ENCODE results near the gene LHFPL5. TPM values are rescaled to one million over a fixed set of nuclear protein-coding genes. Genes with fewer than 3 reads are reported as not detected.

Gene LHFPL5
- total RNA-seq, 2 experiments from 2014 or later, result not detected

DNA sequence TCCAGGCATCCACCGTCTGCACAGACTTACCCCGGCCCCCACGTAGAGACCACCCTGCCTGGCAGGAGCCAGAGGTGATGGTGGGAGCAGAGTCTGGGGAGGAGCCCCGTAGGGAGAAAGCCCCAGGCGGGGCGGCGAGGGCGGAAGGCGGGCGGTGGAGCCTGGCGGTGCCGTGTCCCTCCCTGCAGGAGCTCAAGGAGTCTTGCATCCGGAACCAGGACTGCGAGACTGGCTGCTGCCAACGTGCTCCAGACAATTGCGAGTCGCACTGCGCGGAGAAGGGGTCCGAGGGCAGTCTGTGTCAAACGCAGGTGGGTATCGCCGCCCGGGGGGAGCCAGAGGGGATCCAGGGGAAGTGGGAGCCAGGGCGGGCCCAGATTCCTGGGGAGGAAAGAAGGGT, 18.3 kb upstream of the LHFPL5 start:
- ChIA-PET POLR2A (no interaction called here), CTCF (ENCODE audit: unreplicated experiment) (no interaction called here)
- intact Hi-C loops (cut with micrococcal nuclease; ENCODE audit: unreplicated experiment), result no loop called here
- no peaks in the 10 kb centered on the region for H3K79me2 ChIP-seq (ENCODE audit: insufficient read depth, low read depth, low read length)
- H2AFZ ChIP-seq (ENCODE audit: low read length), result no peak overlapping the region
- TF ChIP-seq, protein P1, sequence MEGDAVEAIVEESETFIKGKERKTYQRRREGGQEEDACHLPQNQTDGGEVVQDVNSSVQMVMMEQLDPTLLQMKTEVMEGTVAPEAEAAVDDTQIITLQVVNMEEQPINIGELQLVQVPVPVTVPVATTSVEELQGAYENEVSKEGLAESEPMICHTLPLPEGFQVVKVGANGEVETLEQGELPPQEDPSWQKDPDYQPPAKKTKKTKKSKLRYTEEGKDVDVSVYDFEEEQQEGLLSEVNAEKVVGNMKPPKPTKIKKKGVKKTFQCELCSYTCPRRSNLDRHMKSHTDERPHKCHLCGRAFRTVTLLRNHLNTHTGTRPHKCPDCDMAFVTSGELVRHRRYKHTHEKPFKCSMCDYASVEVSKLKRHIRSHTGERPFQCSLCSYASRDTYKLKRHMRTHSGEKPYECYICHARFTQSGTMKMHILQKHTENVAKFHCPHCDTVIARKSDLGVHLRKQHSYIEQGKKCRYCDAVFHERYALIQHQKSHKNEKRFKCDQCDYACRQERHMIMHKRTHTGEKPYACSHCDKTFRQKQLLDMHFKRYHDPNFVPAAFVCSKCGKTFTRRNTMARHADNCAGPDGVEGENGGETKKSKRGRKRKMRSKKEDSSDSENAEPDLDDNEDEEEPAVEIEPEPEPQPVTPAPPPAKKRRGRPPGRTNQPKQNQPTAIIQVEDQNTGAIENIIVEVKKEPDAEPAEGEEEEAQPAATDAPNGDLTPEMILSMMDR (conservative IDR thresholded peaks at IDR 0.05; ENCODE audit: low read length), result no peak
- no peak for TF ChIP-seq EZH2phosphoT487 (IDR thresholded peaks at IDR 0.05; ENCODE audit: borderline replicate concordance, low read depth, low read length)
- H3K27ac ChIP-seq (ENCODE audit: low read depth, low read length, poor library complexity, severe bottlenecking), result no peak overlapping the region
- DNase-seq (ENCODE audit: low spot score), result no peak
- H3K9me3 ChIP-seq (ENCODE audit: low read length), result no peaks in the 10 kb centered on the region
- no peaks in the 10 kb centered on the region for H3K36me3 ChIP-seq (ENCODE audit: insufficient read depth, low read length)
- H3K4me1 ChIP-seq (ENCODE audit: insufficient read depth, low read length, poor library complexity, severe bottlenecking), result no peaks in the 10 kb centered on the region
- H4K20me1 ChIP-seq (ENCODE audit: insufficient read depth, low read length), result no peaks in the 10 kb centered on the region
- H3K9me2 ChIP-seq (ENCODE audit: insufficient read depth, low read length), result no peaks in the 10 kb centered on the region
- BruUV-seq (replicated peaks), result no TSS peak
- no peak overlapping the region for H3K4me3 ChIP-seq (ENCODE audit: low read depth, low read length, poor library complexity, severe bottlenecking)
- no peak overlapping the region for H3K4me2 ChIP-seq (ENCODE audit: low read length)

DNA sequence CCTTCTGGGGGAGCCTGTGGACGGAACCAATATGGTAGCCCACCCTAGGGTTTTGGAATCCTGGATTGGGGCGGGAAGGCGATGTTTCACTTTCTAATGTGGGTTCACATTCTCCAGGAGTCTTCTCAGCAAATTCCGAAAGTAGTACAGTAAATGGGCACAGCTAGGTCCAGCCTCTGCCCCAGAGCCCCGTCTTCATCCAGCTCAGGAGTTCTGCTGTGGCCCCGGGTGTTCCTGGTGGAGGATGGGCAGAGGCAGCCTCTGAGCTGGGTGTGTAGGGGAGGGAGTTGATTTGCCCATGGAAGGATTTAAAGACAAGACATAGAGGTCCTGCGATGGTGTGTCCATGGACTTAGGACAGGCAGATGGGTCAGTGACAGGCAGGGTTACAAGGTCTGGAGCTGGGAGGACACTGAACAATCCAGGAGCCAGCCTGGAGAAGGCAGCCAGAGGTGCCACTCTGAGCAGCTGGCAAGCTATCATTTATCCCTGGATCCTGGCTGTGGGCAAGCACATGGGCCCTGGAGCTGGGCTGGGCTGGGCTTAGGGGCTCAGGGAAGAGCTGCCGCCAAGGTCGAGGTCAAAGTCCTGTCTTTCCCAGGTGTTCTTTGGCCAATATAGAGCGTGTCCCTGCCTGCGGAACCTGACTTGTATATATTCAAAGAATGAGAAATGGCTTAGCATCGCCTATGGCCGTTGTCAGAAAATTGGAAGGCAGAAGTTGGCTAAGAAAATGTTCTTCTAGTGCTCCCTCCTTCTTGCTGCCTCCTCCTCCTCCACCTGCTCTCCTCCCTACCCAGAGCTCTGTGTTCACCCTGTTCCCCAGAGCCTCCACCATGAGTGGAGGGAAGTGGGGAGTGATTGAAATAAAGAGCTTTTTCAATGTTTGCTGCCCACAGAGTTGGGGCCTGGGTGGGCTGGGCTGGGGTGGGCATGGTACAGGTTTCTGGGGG, 17.6 kb upstream of the LHFPL5 start:
- Histone ChIP-seq H3K79me2 (ENCODE audit: insufficient read depth, low read depth, low read length) (no peaks in the 10 kb centered on the region), H3K4me2 (ENCODE audit: low read length) (no peak overlapping the region), H3K9me2 (ENCODE audit: insufficient read depth, low read length) (no peaks in the 10 kb centered on the region), H3K9me3 (ENCODE audit: low read length) (no peaks in the 10 kb centered on the region), H4K20me1 (ENCODE audit: insufficient read depth, low read length) (no peaks in the 10 kb centered on the region), H3K4me3 (ENCODE audit: low read depth, low read length, poor library complexity, severe bottlenecking) (no peak overlapping the region), H3K27ac (ENCODE audit: low read depth, low read length, poor library complexity, severe bottlenecking) (no peak overlapping the region), H2AFZ (ENCODE audit: low read length) (no peak overlapping the region), H3K4me1 (ENCODE audit: insufficient read depth, low read length, poor library complexity, severe bottlenecking) (no peaks in the 10 kb centered on the region), H3K36me3 (ENCODE audit: insufficient read depth, low read length) (no peaks in the 10 kb centered on the region)
- no TSS peak for BruUV-seq (replicated peaks)
- ChIA-PET CTCF (ENCODE audit: unreplicated experiment) (no interaction called here), POLR2A (interaction anchor here (0.5 kb wide), 1 partner anchor 653 kb away, joined by 4 read pairs; no protein-coding TSS in a partner anchor)
- TF ChIP-seq, protein P1 (conservative IDR thresholded peaks at IDR 0.05; ENCODE audit: low read length), result no peak
- no peak for TF ChIP-seq EZH2phosphoT487 (IDR thresholded peaks at IDR 0.05; ENCODE audit: borderline replicate concordance, low read depth, low read length)
- intact Hi-C loops (cut with micrococcal nuclease; ENCODE audit: unreplicated experiment), result no loop called here
- no peak for DNase-seq (ENCODE audit: low spot score)

DNA sequence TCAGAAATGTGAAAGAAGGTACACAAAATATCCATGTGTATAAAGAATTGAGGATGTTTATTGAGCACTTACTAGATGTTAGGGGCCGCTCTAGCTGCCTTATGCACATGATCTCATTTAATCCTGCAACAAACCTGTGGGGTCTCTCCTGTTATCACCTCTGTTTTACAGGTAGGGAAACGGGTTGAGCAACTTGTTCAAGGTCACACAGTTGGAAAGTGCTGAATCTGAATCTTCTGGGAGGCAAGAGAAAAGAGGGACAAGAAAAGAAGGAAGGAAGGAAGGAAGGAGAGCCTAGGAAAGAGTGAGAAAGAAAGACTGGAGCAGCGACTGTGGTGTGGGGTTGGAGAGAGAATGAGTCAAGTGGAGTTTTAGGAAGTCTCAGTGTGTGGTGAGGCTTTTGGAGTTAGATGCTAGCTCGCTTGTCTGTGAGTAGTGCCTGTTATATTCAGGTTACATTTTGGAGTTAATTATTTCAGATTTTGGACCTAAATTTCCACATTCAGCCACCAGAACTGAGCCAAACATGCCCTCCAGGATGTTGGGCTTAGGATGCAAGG, 16.6 kb upstream of the LHFPL5 start:
- Histone ChIP-seq H3K36me3 (ENCODE audit: insufficient read depth, low read length) (no peaks in the 10 kb centered on the region), H3K79me2 (ENCODE audit: insufficient read depth, low read depth, low read length) (no peaks in the 10 kb centered on the region), H3K9me2 (ENCODE audit: insufficient read depth, low read length) (no peaks in the 10 kb centered on the region), H3K4me1 (ENCODE audit: insufficient read depth, low read length, poor library complexity, severe bottlenecking) (no peaks in the 10 kb centered on the region), H3K4me2 (ENCODE audit: low read length) (no peak overlapping the region), H3K27ac (ENCODE audit: low read depth, low read length, poor library complexity, severe bottlenecking) (no peak overlapping the region), H2AFZ (ENCODE audit: low read length) (no peak overlapping the region), H3K4me3 (ENCODE audit: low read depth, low read length, poor library complexity, severe bottlenecking) (no peak overlapping the region), H4K20me1 (ENCODE audit: insufficient read depth, low read length) (no peaks in the 10 kb centered on the region), H3K9me3 (ENCODE audit: low read length) (no peaks in the 10 kb centered on the region)
- no peak for DNase-seq (ENCODE audit: low spot score)
- ChIA-PET POLR2A (interaction anchor here (0.5 kb wide), 1 partner anchor 652 kb away, joined by 4 read pairs; no protein-coding TSS in a partner anchor), CTCF (ENCODE audit: unreplicated experiment) (no interaction called here)
- intact Hi-C loops (cut with micrococcal nuclease; ENCODE audit: unreplicated experiment), result no loop called here
- no peak for TF ChIP-seq EZH2phosphoT487 (IDR thresholded peaks at IDR 0.05; ENCODE audit: borderline replicate concordance, low read depth, low read length)
- TF ChIP-seq, protein P1 (conservative IDR thresholded peaks at IDR 0.05; ENCODE audit: low read length), result no peak
- BruUV-seq (replicated peaks), result no TSS peak

Data from OCI-LY7 (cell line).